NCI-H2171 (cell line): Measurements from ENCODE around the gene CRNKL1.
A peak's percentile ranks its signal among the peaks of the same experiment; 100 is the strongest.

Experiments used
- DNase-seq: peaks from one replicate; lab custom pipeline; 2025; lab: John Stamatoyannopoulos, UW

The CRNKL1 gene

DNA sequence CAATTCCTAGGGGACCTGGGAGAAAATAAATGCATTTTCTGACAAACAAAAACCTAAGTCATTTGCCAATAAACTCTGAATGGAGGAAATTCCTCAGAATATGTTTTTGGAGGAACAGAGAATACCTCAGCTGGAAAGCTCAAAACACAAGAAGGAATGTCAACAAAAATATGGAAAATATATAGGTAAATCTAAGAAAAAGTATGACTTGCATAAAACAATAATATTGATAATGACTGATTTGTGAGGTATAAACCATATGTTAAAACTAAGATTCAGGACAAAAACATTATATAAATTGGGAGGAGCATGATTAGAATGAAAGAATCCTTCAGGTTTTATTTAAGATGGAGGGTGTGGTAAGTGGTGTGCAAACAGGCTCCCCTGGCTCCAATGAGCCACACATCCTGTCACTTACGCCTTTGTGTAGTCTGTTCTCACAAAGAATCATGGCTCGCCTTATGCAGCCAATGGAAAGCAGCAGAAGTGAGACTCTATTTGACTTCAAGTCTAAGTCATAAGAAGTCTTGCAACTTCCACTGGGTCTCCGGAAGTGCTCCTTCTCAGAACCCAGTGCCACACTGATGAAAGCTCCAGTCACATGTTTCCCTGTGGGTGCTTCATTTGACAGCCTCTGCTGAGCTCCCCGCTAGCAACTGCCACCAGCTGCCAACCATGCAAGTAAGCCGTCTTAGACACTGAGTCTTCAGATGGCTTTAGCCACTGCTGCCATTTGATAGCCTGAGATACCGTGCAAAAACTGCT lies 8.2 kb upstream of the CRNKL1 start:
- DNase-seq, result no peak

DNA sequence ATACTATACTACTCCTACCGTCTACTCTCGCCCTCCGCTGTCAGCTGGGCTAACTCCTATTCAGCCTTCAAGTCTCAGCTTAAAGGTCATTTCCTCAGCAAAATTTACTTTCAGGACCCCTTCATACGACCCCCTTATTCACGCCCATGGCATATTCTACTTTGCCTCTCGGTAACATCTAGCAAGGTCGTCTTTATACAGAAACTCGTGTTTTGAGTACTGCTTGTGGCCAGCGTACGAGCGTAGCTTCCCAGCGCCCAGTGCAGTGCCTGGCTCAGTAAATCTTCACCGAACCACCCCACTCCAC lies 546 bp downstream of the CRNKL1 start:
- DNase-seq, result no peak

DNA sequence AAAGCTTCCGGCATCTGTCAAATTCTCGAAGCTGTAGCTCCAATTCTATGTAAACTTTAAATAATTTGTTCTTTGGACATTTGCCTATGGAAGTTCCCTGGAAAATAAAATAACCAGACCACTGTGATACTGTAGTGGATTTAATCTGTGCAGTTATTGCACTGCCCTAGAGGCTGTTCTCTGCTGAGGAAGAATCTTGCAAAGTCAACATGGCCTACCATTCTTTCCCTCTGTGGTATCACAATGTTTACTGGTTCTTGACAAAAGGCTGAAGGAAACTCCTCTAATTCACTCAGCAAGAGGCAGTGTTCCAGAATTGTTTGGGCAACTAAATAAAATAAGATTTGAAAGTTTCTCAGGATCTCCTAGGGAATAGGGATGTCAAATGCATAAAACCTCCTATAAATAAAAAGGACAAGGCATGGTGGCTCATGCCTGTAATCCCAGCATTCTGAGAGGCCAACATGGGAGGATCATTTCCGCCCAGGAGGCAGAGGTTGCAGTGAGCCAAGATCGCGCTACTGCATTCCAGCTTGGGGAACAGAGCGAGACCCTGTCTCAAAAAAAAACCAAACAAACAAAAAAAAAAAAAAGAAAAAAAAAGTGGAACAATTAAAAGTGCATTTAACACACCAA lies 12.4 kb downstream of the CRNKL1 start:
- no peak for DNase-seq

DNA sequence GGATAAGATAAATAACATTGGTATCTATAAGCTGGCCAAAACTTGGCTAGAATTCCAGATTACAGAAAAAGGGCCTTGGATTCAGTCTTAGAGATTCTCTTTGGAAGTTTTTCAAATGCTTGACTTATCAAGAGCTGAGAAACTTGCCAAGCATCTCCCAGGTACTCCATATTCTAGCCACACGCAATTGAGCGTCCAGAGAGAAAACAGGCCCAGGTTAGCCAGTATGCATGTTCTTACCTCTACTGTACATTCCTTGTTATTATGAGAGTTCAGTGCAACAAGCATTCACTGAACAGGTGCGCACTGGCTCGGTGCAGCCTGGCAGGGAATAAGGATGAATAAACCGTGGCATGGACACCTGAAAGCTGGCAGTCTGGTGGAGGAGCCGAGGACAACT lies 13.7 kb downstream of the CRNKL1 start:
- DNase-seq, result no peak

DNA sequence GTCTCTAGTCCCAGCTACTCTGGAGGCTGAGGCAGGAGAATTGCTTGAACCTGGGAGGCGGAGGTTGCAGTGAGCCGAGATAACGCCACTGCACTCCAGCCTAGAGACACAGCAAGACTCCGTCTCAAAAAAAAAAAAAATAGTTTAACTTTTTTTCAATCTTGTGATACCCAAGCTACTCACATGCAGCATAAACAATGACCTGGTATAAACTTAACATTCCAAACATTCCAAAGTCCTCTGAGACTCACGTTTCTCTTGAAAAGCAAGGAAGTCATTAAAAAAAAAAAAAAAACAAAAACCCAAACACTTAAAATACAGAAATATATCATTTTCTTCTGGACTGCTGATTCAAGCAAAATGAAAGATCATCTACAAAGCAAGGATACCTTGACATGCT lies 14.3 kb downstream of the CRNKL1 start:
- DNase-seq, result no peak

GRCh38 chr20:20036756-20037155 lies 15.5 kb downstream of the CRNKL1 start:
- DNase-seq, result no peak

DNA sequence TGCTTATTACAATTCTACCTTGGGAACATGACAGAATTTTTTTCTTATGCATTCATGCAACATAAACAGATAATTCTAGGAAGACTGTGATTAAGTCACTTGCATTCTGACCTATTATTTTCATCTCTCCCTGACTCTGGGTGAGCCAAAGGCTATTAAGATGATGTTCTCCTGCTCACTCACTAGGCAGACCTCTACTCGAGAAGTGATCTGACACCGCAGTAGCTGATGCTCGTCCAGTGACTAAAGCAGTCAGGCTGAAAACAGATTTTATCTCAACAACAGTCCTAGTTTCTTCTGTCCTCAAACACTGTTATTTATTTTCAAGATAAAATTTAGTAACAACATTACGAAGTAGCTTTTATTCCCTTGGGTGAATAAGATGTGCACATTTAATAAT lies 17.8 kb downstream of the CRNKL1 start:
- no peak for DNase-seq

DNA sequence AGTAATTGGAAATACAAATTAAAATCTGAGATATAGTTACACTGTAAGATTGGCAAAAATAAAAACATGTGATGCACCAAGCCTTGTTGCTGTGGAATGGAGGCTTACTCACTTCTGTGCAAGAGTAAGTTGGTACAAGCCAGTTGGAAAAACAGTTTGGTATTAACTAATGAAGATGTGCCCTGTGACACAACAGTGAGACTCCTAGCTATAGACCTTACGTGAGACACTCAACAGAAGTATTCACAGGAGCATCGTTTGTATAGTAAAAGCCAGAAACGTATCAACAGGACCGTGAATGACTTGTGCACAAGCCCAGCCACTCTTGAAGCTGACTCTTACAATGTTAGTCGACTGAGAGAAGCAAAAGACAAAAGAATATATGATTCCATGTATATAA lies 20.5 kb downstream of the CRNKL1 start:
- DNase-seq, result no peak

DNA sequence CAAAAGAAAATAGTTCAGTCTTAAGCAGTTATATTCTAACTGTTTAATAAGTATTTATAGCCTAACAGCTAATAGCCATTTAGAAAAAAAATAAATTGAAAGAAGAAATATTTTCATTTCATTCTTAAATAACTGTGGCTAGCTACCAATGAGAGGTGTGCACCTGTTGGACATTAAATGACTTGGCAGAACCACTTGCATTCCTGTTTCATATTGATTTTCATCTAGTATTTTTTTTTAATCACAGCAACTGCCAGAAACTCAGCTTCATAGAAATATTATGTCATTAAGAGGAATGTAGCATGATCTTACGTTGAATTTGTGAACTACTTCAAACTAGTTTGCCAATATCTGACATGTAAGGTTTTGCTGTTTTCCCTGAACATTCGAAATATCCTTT lies 25.0 kb downstream of the CRNKL1 start:
- no peak for DNase-seq

- DNase-seq, result no peak
Observed at GRCh38 chr20:20024942-20025341, 27.3 kb downstream of the CRNKL1 start.

DNA sequence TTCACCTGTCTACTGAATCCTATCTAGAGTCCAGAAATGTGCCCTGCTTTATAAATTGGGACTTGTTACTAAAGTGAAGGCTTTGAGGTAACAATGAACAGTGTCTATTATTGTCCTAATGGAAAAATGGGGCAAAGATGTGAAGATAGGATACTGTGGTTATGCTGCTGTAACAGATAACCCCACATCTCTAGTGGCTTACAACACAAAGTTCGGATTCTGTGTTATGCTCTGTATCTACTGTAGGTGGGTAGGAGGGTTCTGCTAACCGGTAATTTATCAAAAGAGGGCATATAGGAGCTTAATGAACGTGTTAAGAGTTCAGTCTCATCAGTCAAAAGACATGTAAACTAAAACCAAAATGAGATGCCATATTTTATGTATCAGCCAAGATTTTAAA lies 28.9 kb downstream of the CRNKL1 start:
- DNase-seq, result no peak

DNA sequence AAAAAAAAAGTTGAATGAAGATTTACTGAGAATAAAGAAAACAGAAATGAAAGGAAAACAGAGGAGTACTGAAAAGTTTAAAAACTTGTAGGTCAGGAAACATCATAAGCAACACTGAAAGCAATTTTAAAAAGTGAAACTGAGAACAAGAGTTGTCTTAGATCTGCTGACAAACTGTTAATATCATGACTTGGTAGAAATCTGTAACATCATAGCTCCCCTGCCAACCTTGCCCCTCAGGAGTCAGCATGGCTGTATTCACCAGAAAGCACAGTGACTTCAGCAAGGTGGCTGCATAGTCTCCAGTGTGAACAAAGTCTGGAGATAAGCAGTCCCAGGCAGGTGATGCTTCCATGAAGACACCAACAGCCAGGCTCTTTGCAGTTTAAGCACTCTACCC lies 29.8 kb downstream of the CRNKL1 start:
- no peak for DNase-seq

GRCh38 chr20:20021835-20022234 lies 30.4 kb downstream of the CRNKL1 start:
- DNase-seq, result no peak

DNA sequence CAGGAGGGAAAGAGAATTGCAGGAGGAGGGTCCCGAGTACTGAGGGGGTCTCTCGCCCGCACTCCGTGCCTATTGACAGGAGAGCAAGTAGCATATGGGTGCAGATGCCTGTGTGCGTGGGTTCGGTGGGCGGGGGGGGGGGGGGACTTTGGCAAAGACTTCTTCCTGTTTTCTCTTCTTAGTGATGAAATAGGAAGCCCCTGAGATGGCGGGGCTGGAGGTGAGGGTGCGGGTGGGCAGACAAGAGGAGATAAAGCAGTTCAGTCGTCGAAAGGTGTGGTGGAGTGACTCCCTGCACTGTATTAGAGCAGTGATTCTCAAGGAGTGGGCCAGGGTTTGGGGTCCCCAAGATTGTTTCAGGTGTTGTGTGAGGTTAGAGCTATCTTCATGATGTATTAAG lies 31.4 kb downstream of the CRNKL1 start:
- DNase-seq, result no peak

DNA sequence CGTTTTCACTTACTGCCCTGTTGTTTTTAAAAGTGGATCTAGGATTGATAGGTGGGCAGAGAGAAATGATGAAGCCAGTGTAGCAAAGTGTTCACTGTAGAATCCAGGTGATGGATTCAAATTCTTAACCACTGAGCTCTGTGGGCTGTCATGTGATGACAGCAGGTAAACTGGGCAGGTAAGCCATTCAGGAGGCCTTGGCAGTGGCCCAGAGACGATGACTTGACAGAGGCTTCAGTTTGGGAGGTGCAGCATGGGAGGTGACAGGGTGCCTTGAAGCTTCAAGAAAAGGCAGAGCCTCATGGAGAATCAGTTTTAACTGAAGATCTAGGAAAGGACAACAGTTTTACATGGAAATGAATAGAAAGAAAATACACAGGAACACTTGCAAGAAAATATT lies 33.1 kb downstream of the CRNKL1 start:
- no peak for DNase-seq

DNA sequence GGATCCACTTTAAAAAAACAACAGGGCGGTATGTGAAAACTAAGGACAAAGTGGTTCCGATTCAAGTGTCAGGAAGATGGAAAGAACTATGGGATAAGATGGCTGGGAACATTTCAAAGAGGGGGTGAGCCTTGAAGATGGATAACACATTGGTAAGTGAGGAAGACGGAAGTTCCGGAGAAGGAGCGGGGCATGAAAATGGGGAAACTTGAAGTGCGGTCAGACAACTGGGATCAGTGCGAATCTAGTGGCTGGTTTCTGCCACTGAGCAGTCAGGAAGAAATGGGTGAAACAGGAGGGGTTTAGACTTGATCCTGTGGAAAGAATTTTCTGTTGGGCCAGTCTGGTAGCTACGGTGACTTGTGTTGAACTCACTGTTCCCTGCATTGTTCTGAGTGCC lies 33.9 kb downstream of the CRNKL1 start:
- DNase-seq, result no peak

GRCh38 chr20:20017844-20018185 lies 34.5 kb downstream of the CRNKL1 start:
- DNase-seq, result no peak

GRCh38 chr20:20017001-20017843 lies 35.0 kb downstream of the CRNKL1 start, which contains the start of gene NAA20:
Gene NAA20 (plus strand): TSS chr20:20017362. CDS start chr20:20017397, 35 bp downstream.
- peak; percentile 96 for DNase-seq

- no peak for DNase-seq
Observed at GRCh38 chr20:20014659-20015058, 37.6 kb downstream of the CRNKL1 start.

GRCh38 chr20:20012541-20012940 lies 39.7 kb downstream of the CRNKL1 start:
- DNase-seq, result no peak

DNA sequence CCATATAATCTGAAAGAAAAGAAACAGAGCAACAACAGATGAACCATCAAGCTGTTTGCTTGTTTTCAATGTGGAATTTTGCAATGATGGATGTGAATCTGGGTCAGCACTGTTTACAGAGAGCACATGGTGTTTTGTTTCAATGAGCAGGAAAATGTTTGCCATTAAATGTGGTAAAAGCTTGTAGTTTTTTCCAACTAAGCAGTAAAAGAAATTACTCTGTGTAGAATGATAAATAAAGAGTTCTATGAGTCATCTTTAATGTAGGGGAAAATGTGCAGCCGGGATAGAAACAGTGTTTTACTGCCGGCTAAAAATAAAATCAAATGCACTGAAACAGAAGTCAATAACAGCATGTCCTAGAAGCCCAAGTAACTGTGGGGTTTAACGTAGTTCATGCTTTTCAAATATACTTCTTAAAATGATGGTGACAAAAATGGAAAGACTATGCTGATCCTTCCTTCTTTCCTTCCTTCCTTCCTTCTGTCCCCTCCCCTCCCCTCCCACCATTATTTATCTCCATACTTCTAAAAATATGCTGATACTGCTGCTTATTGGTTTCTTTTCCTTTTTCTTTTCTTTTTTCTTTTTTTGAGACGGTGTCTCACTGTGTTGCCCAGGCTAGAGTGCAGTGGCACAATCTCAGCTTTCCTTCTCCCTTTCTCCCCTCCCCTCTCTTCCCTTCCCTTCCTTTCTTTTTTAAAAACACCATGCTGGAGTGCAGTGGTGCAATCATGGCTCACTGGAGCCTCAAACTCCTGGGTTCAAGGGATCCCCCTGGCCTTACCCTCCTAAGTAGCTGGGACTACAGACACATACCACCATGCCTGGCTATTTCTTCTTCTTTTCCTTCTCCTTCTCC lies 41.4 kb downstream of the CRNKL1 start:
- DNase-seq, result peak; percentile 49

DNA sequence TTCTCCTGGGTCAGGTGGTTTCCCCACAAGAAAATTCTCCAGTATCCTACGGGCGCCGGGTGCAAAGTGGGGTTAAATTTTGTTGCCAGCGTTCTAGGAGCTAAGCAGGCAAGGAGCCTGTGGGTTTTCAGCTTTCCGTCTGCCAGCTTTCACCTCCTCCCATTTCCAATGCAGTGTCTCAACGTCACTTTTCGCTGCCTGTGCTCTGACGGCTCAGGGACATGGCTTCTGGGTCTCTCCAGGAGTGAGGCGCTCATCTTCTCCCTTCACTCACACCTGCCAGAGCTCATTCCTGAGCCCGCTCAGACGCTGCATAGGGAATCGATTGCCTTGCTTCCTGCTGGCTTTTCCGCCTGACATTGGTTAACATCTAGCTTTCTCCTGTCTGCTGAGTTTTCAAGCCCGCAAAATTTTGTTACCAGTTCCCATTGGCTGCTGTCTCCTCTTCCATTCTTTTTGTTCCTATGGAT lies 42.4 kb downstream of the CRNKL1 start:
- peak; percentile 28 for DNase-seq
